Fibroblast of skin of right biceps (primary cell): ENCODE results near the gene EGFR.

Experiments
- DNase-seq: peaks from one replicate; pipeline ENCODE4 v3.0.0-alpha.2; 2013

Gene EGFR

DNA sequence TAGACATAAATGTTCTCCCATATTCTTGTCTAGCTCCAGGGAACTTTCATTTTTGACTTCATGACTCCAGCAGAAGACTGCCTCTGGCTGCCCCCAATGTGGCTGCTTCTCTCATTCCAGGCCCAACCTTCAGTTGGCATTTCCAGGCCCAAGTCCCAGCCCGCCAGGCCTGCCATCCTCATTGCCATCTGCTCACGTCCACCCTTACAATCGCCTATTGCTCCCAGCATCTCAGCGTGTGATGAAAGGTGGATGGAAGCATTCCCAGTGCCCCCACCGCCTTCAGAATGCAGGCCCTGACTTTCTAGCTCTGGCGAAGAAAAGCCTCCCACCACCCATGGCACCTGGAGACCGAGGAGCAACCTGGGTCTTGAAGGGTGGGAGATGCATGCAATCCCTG, 214.2 kb downstream of the EGFR start:
- no peak for DNase-seq

DNA sequence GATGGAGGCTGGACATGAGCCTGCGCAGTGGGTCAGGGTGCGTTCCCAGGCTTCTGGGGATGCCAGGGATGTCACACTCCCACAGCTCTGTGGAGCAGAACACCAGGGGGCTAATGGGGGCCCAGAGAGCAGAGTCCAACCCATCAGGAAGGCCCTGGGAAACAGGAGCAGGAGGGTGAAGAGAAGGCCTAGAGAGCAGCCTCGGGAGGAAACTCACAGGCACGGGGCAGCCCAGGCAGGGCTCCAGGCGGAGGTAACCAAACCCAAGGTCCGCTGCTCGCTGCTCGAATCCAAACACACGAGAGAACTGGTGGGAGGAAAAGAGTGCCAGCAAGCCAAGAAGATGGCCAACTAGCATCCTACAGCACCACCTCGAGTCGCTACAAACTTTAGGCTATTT, 215.6 kb downstream of the EGFR start:
- no peak for DNase-seq

DNA sequence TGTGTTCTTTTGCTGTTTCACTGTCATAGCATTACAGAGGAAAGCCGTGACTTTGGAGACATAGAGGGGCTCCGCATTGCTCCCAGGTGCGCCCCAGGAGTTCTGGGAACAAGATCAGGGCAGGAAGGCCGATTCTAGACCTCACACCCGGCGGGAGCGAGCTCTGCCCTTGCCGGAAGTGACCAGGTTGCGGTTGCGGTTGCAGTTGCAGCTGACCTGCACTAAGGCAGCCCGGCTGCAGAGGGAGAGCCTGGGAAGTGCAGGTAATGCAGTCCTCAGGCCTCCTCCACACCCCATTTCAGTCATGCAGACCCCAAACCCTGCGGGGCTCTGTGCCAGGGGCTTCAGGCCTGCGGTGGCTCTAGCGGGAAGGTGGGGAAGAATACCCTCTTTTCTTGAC, 216.3 kb downstream of the EGFR start:
- DNase-seq: no peak

DNA sequence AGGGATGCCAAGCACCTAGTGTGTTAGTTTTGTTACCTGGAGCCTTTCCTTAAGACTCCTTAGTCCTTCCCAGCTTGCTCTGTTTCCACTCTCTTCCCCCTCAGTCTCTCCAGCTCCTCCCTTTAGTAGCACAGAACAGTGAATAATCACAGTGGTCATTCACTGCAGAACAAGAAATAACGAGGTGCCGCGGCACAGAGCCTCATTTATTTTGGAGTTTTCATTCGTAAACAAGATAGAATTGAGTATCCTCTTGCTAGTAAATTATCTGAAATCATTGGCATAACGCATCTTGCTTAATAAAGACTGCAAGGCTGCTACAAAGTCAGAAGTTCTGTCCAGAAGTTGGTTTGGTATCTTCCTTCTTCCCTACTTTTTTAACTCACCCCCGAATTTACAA, 217.0 kb downstream of the EGFR start:
- DNase-seq: no peak

DNA sequence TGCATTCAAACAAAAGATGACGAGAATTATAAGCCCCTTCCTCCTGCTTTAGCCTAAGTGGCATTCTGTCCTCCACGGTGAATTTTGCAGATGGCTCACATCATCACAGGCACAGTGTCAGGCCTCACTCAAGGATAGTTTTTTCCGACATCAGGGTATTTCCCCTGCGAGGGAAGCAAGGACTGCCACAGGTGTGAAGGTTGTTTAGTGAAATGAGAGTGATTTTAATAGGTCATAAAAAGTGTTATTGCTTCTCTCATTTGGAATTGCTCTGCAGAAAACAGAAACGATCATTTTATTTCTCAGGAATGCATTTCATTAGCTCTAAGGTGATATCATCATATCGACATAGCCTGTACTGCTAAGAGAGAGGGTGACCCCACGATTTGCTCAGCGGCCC, 217.7 kb downstream of the EGFR start:
- no peak for DNase-seq

DNA sequence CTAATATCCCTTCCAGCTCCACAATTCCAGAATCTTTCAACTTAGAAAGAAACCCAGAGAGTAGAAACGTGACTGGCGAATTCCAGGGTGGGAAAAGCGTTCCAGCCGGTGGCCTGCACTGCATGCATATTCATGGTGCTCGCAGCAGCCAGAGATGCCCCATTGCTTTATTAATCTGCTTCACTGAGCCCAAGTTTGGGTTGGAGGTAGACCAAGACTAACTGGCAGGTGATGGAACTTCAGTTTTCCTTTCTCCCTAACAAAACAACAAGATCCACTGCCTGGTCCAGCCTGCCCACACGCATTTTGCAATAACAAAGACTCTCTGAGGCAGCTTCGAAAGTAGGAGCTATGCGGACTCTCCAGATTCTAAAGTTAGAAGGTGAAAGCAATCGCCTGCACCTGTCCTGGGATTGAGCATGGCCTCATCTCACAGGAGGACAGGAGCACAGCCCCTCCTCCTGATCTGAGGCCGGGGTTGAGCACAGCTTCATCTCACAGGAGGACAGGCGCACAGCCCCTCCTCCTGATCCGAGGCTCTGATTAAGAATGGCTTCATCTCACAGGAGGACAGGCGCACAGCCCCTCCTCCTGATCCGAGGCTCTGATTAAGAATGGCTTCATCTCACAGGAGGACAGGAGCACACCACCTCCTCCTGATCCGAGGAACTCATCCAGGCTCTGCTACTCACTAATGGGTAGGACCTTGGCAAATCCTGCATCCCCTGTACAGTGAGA, 218.5 kb downstream of the EGFR start:
- DNase-seq: no peak

DNA sequence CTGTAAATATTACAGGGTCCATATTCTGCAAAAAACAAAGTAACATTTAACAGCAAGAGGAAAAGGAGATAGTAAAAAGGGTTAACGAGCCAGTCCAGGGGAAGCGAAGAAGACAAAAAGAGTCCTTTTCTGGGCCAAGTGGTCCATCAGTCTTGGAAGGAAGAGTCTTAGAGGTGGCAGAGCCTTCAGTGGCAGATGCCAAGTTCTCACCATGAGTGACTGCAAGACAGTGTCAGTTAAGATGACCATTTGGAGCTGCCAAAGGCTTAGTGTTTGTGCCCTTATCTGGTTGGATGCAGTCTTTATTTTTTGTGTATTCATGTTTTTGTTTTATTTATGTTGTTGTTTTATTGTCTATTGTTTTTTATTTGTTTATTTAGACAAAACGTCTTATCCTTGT, 220.6 kb downstream of the EGFR start:
- no peak for DNase-seq

DNA sequence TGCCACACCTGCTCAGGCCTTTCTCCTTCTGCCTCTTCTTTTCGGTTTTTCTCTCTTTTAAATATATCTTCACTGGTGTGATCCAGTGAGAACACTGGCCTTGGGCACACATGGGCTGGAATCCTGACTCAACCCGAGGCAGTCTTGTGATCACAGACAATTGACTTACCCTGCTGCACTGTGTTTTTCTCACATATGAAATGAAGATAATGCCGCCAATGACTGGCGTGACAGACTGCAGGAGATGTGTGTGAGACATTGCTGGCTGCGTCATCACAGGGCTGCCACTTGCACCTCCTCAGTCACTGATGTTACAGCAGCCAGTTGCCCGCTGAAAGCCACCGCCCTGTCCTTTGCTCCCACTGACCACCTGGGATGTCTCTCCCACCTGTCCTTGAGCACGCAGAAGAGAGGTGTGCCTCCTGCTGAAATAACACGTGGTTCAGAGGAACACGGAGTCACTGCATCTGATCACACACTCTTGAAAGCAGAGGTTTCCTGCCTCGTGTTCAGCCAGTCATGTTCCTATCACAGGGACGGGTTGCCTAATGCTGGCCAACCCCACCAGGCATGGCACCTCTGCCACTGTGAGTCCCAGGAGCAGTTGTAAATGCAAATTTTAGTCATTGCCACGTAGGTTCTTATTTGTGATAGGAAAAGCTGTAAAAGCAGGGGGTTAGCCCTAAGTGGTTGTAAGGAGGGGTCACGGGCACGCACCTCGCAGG, 221.8 kb downstream of the EGFR start:
- no peak for DNase-seq

DNA sequence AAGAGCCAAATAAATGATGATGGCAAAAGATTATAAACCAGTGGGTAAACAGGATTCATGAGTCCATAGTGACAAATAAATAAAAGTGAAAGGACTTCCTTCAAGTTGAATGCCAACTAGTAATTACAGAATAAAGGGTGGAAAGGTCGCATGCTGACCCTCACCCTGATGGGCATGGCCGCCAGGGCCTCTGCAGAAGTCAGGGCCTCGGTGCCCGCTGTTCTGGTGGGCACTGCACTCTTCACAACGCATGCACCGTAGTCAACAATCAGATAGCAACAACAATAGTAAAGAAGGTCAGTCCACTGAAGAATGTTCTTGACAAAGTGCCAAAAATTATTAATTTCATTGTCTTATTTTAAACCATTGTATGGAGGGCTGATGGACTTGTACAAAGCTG, 223.1 kb downstream of the EGFR start:
- no peak for DNase-seq

DNA sequence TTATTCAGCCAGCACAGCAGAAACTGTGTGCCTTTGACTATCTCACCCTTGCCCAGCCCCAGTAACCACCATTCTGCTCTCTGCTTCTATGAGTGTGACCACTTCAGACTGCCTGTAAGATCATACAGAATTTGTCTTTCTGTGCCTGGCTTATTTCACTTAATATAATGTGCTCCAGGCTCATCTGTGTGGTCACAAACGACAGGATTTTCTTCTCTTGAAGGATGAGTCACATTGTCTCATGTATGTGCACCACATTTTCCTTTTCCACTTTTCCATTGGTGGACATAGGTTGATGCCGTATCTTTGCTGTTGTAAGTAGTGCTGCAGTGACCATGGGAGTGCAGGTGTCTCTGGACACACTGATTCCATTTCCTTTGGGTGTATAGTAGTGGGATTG, 223.8 kb downstream of the EGFR start:
- peak; percentile 35 for DNase-seq

DNA sequence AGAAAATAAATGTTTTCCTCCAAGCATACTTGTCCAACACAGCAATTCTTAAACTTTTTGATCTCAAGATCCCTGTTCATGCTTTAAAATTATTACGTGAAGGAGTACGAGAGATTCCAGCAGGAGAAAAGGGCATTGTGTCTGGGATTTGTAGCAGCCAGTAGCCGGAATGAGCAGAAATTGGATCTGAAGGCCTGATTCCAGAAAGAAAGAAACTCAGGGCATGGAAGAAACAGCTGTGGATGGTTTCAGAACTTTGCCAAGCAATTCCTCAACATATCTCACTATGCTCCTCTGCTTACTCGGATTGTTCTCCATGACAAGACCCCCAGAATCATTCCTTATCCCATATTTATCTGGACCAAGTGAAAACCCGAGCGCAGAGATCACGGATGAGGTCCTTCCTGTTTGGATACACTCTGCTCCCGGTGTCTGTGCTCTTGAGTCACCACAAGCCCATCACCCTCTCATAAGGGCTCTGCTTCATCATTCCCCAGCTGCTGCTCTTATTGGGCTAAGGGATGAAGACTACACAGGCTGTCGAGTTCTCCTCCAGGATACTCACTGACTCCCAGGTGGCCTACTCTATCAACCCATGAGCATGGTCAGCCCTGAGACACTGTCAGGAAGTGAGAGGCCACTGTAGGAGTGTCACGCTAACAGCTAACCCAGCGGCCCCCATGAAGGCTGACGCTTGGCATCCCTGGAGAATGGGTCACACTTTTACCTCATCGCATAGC, 225.4 kb downstream of the EGFR start:
- no peak for DNase-seq

DNA sequence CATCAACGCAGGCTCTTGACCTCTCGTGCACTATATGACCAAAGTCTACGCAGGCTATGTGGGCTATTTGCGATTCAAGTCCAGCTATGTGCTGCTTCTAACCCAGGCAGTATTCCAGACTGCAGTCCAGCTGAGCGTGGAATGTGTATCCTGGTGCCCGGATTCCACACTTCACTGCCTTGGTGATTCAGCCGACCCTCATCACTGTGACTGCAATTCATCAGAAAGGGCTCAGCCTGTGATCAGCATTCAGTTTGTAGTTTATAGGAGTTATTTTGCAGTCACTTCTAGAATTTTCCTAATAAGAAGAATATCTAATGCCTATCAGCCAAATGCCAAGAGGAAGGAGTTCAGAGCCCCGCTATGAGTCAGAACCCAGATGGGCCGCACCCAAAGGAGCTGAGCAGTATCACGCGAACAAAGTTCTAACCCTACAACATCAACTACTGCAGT, 226.5 kb downstream of the EGFR start:
- DNase-seq: peak; percentile 70

DNA sequence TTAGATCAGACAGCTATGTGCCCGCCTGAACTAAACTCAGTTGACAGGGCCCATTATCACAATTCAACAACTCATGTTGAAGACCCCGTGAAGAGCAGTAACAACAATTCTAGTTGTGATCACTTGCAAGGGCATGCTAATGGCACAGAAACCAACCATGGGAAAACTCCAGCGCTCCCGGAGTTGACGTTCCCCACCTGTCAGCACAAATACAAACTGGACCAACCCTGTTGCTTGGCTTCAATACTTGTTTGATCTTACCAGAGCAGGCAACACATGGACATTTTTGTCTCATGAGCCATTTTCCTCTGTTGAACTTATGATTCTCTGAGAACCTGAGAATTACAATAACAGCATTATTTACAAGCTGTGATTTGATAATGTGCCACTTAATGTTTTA, 227.4 kb downstream of the EGFR start:
- DNase-seq: no peak

DNA sequence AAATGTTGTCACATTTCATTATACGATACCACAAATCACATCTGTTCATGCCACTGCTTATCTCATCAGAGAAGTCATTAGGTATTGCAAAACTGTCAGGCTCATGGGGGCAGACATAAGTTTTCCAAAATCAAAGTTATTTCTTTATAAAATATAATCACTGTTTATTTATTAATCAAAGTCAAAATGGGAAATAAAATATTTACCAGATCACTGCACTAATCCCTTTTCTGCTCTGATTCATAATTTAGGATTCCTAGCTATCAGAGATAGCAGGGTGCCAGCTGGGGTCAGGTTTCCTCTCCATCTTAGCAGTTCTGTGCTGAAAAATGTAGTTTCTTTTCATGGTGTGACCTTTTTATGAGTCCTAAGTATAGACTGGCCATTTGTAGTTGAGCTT, 228.6 kb downstream of the EGFR start:
- DNase-seq: peak; percentile 31

DNA sequence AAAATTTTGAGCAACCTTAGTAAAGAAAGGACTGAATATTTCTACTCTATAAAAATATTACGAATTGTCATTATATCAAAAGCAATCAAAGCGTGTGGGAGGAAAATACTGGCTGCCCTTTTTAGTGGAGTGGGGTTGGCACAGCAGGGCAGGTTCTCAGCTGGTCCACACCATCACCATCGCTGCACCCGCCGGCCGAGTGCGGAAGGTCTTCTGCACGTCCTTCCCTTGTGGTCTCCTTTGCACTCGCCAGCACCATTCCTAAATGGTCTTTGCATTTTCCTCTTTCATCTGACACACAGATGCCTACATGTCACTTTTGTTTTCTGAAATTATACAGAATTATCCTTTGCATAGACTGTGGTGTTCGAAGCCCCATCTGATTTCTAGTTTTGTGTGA, 229.7 kb downstream of the EGFR start:
- DNase-seq: no peak

DNA sequence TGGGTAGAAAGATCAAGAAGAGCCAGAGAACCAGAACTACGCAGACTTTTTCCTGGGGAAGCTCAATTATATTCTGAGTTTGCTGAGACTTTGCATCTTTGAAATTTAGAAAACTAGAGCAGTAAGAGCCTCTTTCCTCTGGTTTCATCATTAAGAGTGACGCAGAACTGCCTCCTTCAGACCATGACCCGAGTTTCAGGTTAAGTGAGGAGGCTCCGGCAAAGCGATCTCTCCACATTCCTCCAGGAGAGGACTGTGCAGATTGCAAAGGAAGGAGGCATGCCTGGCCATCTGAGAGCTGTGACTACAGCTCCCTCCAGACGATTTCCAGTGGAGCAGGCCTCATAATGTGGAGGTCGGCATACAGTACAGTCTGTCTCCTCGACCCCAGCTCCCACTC, 230.5 kb downstream of the EGFR start:
- DNase-seq: peak; percentile 33

DNA sequence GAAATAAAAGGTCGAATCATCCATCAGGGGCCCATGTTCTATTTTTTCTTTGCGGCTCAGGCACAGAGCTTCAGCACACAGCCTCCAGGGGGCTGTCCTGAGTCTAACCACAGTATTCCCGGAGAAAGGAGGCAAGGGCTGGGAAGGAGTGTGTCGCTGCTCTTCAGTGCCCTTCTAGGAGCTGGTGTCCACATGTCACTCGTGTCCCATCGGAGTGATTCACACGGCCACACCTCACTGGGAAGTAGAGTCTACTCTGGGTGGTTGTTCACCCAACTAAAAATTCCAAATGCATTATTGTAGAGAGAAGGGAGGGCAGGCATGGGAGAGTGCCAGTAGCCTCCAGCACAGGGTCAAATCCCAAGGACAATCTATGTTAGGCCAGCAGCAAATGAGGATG, 231.5 kb downstream of the EGFR start:
- DNase-seq: peak; percentile 33

DNA sequence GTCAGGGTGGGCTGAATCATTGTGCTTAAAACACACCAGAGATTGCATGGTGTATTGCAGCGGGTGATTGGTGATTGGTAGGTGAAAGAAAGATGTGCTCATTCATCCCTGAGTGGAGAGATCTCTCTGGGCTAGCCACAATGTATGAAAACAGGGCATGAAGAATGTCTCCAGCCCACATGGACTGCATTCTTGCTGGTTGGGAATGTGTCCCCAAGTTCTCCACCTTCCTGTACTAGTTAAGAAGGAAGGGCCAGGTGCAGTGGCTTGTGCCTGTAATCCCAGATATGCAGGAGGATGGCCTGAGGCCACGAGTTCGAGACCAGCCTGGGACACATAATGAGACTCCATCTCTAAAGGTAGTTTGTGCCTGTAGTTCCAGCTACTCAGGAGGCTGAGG, 232.5 kb downstream of the EGFR start:
- no peak for DNase-seq

DNA sequence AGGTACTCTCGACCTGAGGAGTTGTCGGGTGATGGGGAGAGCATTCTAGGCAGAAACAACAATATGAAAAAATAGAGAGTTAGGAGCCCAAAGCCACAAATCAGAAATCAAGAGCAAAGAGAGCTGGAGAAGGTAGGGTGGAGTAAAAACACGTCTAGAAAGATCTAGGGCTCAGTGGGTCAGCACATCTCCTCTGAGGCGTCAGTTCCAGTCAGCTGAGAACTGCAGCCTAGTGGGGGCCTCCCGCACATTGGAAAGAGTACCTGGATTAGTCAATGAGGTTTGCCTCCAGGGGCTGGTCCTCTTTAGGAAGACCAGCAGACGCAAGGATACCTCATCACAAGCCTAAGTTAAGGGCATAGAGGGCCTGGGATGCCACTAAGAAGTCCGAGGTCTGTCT, 233.1 kb downstream of the EGFR start:
- no peak for DNase-seq

DNA sequence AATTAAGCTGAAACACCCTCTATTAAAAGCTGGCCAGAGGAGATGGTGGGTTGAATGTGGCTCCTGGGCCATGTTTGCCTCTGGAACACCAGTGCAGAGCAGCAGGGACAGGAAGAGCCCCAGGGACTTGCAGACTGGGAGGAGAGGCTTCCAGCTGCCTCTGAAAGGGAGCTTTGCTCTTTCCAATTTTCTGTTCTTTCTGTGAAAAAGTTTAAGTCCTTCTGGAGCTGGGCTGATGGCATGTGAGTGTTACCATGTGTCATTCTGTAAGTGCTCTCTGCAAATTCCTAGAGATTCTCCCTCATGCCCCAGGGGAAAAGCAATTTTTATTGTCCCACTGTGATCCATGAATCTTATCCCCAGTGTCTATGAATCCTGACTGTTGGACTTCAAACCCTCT, 233.6 kb downstream of the EGFR start:
- no peak for DNase-seq

DNA sequence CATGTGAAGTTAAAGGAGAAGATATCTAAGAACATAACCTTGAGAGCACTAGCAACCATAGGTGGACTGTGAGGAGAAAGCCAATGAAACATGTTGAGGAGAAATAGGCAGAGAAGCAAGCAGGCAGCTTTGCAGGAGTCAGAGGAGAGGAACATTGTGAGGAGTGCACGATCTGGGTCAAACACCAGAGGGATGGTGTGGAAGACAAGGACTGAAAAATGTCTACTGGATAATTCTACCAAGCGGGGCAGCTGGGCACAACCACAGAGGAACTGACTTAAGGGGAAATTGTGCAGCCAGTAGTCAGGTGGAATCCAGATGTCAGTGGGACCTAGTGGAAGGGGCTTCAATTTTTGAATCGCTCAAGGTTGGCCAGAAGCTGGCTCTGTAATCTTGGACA, 234.4 kb downstream of the EGFR start:
- no peak for DNase-seq

DNA sequence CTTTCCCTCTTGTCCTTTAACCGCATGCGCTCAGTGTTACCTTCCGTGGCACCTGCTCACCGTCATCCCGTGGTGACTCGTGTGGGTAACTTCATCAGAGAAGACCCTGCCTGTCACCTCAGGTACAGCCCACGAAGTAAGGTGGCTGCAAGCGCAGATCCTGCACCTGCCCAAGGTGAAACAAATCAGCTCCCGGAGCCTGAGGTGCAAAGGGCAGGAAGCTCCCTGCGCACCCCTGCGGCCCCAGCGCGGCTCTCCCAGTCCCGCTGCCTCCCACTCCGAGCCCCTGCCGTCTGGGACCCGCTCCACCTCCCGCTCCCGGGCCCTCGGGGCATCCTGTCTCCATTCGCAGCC, 235.4 kb downstream of the EGFR start:
- DNase-seq: no peak

DNA sequence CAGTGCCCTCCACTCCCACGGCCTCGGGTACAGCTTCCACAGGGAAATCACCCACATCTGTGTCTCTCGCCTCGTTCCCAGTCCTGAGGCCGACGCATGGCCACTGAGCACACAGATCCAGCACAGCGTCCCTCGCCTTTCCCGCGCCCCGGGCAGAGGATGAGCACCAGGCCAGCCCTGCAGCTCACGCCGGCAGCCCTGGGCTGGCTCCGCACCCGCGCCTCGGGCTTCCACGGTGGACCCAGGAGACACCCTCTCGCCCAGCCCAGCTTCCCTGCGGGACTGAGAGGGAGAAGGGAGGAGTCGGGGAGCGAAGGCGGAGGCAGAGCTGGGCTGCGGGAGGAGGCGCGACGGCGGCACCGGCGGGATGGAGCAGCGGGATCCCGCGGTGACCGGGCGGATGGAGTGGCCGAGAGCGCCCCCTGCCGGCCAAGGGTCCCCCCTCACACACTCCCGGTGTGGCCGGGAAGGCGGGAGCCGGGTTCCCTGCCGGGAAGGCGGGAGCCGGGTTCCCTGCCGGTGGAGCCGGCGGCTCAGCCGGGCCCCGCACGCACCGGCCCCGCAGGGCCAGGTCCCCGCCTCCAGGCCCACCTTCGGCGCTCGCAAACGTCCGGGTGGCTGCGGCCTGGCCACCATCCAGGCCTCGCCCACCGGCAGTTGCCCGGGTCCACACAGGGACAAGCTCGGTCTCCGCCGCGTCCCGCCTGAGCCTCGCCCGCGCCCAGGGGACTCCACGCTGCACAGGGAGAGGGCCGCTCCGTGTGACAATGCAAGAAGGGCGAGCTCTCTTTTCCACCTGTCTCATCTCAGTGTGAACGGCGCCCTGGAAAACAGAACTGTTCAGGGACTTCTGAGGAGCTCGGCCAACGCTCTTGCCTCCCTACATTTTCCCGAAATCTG, 236.0 kb downstream of the EGFR start:
- DNase-seq: peak; percentile 76
